ENCODE measurements around the gene SLC45A2. TPM values are rescaled to one million over a fixed set of nuclear protein-coding genes. Genes with fewer than 3 reads are reported as not detected.

Gene SLC45A2
- total RNA-seq, 1 donor from 2014 or later = not detected

DNA sequence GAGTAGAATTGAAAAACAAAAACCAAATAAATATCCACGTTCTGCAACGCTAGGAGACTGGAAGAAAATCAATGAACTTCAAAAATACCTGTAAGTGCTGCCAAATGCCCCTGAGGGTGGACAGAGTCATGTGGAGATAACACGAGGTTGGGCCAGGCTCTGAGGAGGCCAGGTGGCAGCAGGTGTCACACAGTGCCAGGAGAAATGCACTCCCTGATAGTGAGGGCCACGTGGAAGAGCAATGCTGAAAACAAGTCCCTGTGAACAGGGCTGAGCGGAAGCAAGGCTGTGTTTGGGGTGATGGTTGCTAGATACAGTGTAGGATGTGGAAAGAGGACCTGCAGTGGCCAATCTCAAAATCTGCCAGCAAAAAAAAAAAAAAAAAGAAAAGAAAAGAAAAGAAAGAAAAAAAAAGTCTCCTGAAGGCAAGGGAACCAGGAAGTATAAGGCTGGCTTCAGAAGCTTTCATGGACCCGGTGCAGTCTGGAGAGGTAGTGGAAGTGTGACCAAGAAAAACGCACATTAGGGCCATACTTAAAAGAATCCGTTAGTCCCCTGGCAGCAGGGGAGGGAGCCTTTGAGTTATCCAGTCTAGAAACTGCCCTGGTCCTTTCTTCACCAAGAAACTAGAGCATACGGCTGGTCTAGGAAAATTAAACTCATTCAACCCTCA is 41.7 kb upstream of the SLC45A2 start:
- H3K27me3 ChIP-seq (ENCODE audit: low read depth) = no peaks in the 10 kb centered on the region
- H3K4me3 ChIP-seq = no peak overlapping the region
- intact Hi-C loops (cut with micrococcal nuclease) = no loop called here
- H3K27ac ChIP-seq (replicated peaks) = no peak overlapping the region
- peaks cover 9% of the 10 kb centered on the region for H3K4me1 ChIP-seq
- H3K9me3 ChIP-seq (replicated peaks) = no peaks in the 10 kb centered on the region
- no peak for DNase-seq
- no peaks in the 10 kb centered on the region for H3K36me3 ChIP-seq
- TF ChIP-seq CTCF (IDR thresholded peaks at IDR 0.05; ENCODE audit: borderline replicate concordance) = no peak

- Histone ChIP-seq H3K4me3 (no peak overlapping the region), H3K9me3 (replicated peaks) (no peaks in the 10 kb centered on the region), H3K4me1 (peaks cover 12% of the 10 kb centered on the region), H3K27ac (replicated peaks) (peak overlapping the region; percentile 35), H3K27me3 (ENCODE audit: low read depth) (no peaks in the 10 kb centered on the region), H3K36me3 (peaks cover 11% of the 10 kb centered on the region)
- intact Hi-C loops (cut with micrococcal nuclease) = no loop called here
- TF ChIP-seq CTCF (IDR thresholded peaks at IDR 0.05; ENCODE audit: borderline replicate concordance) = no peak
- DNase-seq = no peak
These were observed 37.7 kb upstream of the SLC45A2 start for GRCh38 chr5:34022121-34022705.

DNA sequence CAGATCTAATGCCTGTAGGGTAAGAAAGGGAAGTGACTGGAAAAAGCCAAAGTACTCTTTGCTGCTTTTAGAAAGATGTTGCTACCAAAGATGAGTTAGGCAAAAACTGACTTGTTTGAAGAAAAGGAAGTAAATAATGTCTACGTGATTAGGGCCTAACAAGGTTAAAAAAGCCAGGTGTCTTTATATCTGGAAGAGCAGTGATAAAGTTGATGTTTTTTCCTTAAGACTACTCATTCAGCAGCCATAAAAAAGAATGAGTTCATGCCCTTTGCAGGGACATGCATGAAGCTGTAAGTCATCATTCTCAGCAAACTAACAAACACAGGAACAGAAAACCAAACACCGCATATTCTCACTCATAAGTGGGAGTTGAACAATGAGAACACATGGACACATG is 36.8 kb upstream of the SLC45A2 start:
- DNase-seq = no peak
- Histone ChIP-seq H3K9me3 (replicated peaks) (no peaks in the 10 kb centered on the region), H3K27ac (replicated peaks) (peak overlapping the region; percentile 35), H3K4me1 (peaks cover 12% of the 10 kb centered on the region), H3K36me3 (peaks cover 11% of the 10 kb centered on the region), H3K27me3 (ENCODE audit: low read depth) (no peaks in the 10 kb centered on the region), H3K4me3 (no peak overlapping the region)
- intact Hi-C loops (cut with micrococcal nuclease) = no loop called here
- no peak for TF ChIP-seq CTCF (IDR thresholded peaks at IDR 0.05; ENCODE audit: borderline replicate concordance)

- Histone ChIP-seq H3K4me3 (no peak overlapping the region), H3K27ac (replicated peaks) (no peak overlapping the region), H3K4me1 (peaks cover 12% of the 10 kb centered on the region), H3K27me3 (ENCODE audit: low read depth) (no peaks in the 10 kb centered on the region), H3K9me3 (replicated peaks) (no peaks in the 10 kb centered on the region), H3K36me3 (peaks cover 11% of the 10 kb centered on the region)
- no peak for TF ChIP-seq CTCF (IDR thresholded peaks at IDR 0.05; ENCODE audit: borderline replicate concordance)
- intact Hi-C loops (cut with micrococcal nuclease) = no loop called here
- DNase-seq = no peak
These were observed 36.2 kb upstream of the SLC45A2 start for GRCh38 chr5:34020726-34021125.

- peaks cover 11% of the 10 kb centered on the region for H3K36me3 ChIP-seq
- no peak for TF ChIP-seq CTCF (IDR thresholded peaks at IDR 0.05; ENCODE audit: borderline replicate concordance)
- H3K27ac ChIP-seq (replicated peaks) = no peak overlapping the region
- no peak for DNase-seq
- H3K4me3 ChIP-seq = no peak overlapping the region
- no peaks in the 10 kb centered on the region for H3K27me3 ChIP-seq (ENCODE audit: low read depth)
- H3K4me1 ChIP-seq = peaks cover 18% of the 10 kb centered on the region
- no peaks in the 10 kb centered on the region for H3K9me3 ChIP-seq (replicated peaks)
- intact Hi-C loops (cut with micrococcal nuclease) = no loop called here
These were observed 32.8 kb upstream of the SLC45A2 start for GRCh38 chr5:34017254-34017653.

Data from left ventricle myocardium inferior (tissue), 1 donor.